Measurements from ENCODE around the gene DLG1.

GRCh38 chr3:197137751-197138150 lies 160.7 kb downstream of the DLG1 start:
- TF ChIP-seq CTCF (conservative IDR thresholded peaks at IDR 0.05; ENCODE audit: low read length) = no peak
- TF ChIP-seq EZH2phosphoT487 (IDR thresholded peaks at IDR 0.05; ENCODE audit: borderline replicate concordance, low read depth, low read length) = no peak
